GM12878 (cell line): ENCODE results near the gene PSG2. TPM values are rescaled to one million over a fixed set of nuclear protein-coding genes. Genes with fewer than 3 reads are reported as not detected.
"Not testable (repeated sequence)": the region's sequence is repeated elsewhere in the genome, so short reads cannot be mapped to it uniquely, and the experiment has no call there.

Source experiments
- ATAC-seq: fragments of 200-7000 bp; cut with Tn5 transposase; 3 replicates; pipeline ENCODE4 v1.9.1; 2020; ENCODE audit warnings: mild to moderate bottlenecking, moderate library complexity
- BruUV-seq: library from RNA; stranded (reverse); fragments of 400-500 nt; replicated peaks from 2 replicates; lab custom pipeline; 2021; lab: Mats Ljungman, UMichigan
- CTCF ChIA-PET: fragments of 300-600 bp; sonication (Branson Sonifier 250); formaldehyde crosslinking; extraction: SDS; loops from one replicate; lab custom pipeline; 2021; ENCODE audit warnings: inconsistent platforms; lab: Yijun Ruan, JAX
- POLR2A ChIA-PET: fragments of 350-600 bp; formaldehyde crosslinking; extraction: SDS; loops from one replicate; lab custom pipeline; 2021; ENCODE audit warnings: inconsistent platforms; lab: Charles Lee
- RAD21 ChIA-PET: fragments of 300-600 bp; sonication (Branson Sonifier 250); formaldehyde crosslinking; loops from one replicate; lab custom pipeline; 2023; ENCODE audit warnings: antibody characterized with exemption; ENCODE audit not compliant: unreplicated experiment; lab: Charles Lee
- SMC1A ChIA-PET: fragments of 300-600 bp; sonication (Branson Sonifier 250); formaldehyde crosslinking; loops from one replicate; lab custom pipeline; 2023; ENCODE audit not compliant: unreplicated experiment, uncharacterized antibody; lab: Charles Lee
- DNase-seq: peaks from one replicate; pipeline ENCODE4 v3.0.0-alpha.2; 2011; ENCODE audit warnings: low read depth, low spot score
- FAIRE-seq: peaks from 3 replicates; lab custom pipeline; 2011; peaks lifted over from hg19 to GRCh38; lab: Jason Lieb, UNC
- H2AFZ ChIP-seq: 2 replicates; pipeline ENCODE4 v1.6.0; 2011; ENCODE audit warnings: low read depth, low read length, control low read depth; ENCODE audit not compliant: control insufficient read depth
- H3K27ac ChIP-seq: 2 replicates; pipeline ENCODE4 v1.5.1; 2011; ENCODE audit warnings: control low read depth; ENCODE audit not compliant: control insufficient read depth, insufficient read depth
- H3K27me3 ChIP-seq, 2 experiments: replicated peaks in 1 of 2; 2 replicates each; pipeline versions ENCODE4 v1.6.0 to v1.6.1; 2011; ENCODE audit warnings: low read length in 1 of 2; ENCODE audit not compliant: control insufficient read depth in 2 of 2, insufficient read depth in 2 of 2
- H3K36me3 ChIP-seq, 2 experiments: 2 replicates each; pipeline ENCODE4 v1.5.1; 2011; ENCODE audit warnings: low read length in 1 of 2; ENCODE audit not compliant: control insufficient read depth in 2 of 2, insufficient read depth in 2 of 2
- H3K4me1 ChIP-seq: 2 replicates; pipeline ENCODE4 v1.6.1; 2011; ENCODE audit warnings: mild to moderate bottlenecking, low read length, moderate library complexity, mixed read lengths; ENCODE audit not compliant: control insufficient read depth, insufficient read depth
- H3K4me2 ChIP-seq: 2 replicates; pipeline ENCODE4 v1.6.0; 2011; ENCODE audit warnings: control low read depth; ENCODE audit not compliant: control insufficient read depth, insufficient read depth
- H3K4me3 ChIP-seq: fragments of 200-600 bp; sonication (generic); 2 replicates; pipeline ENCODE4 v1.5.1; 2016
- H3K79me2 ChIP-seq: 2 replicates; pipeline ENCODE4 v1.6.0; 2011; ENCODE audit warnings: low read length; ENCODE audit not compliant: control insufficient read depth, insufficient read depth
- H3K9ac ChIP-seq: 2 replicates; pipeline ENCODE4 v1.8.0; 2011; ENCODE audit warnings: low read length, control low read depth, mixed read lengths; ENCODE audit not compliant: control insufficient read depth, insufficient read depth
- H3K9me3 ChIP-seq: replicated peaks from 3 replicates; pipeline ENCODE4 v1.5.1; 2011; ENCODE audit warnings: mild to moderate bottlenecking, low read length; ENCODE audit not compliant: control insufficient read depth, insufficient read depth
- H4K20me1 ChIP-seq: 2 replicates; pipeline ENCODE4 v1.6.0; 2011; ENCODE audit not compliant: control insufficient read depth, insufficient read depth
- ATF2 ChIP-seq: IDR thresholded peaks from 2 replicates; pipeline ENCODE4 v1.6.1; 2012; ENCODE audit warnings: low read length, inconsistent platforms
- MAX ChIP-seq: IDR thresholded peaks from 2 replicates; pipeline ENCODE4 v1.6.1; 2012; ENCODE audit warnings: low read depth, low read length, improper control_type of control experiment
- MTA3 ChIP-seq: IDR thresholded peaks from 2 replicates; pipeline ENCODE4 v1.6.1; 2012; ENCODE audit warnings: low read length, inconsistent platforms, borderline replicate concordance
- NBN ChIP-seq: fragments of 450-650 bp; IDR thresholded peaks from 2 replicates; pipeline ENCODE4 v1.6.1; 2016
- ZBTB40 ChIP-seq: fragments of 450-650 bp; IDR thresholded peaks from 2 replicates; pipeline ENCODE4 v1.6.1; 2016; ENCODE audit warnings: mild to moderate bottlenecking, moderate library complexity, borderline replicate concordance
- in situ Hi-C: fragments of 300-500 bp; cut with MboI; formaldehyde crosslinking; loops from 9 replicates; pipeline ENCODE4 v1.14.3; 2018; ENCODE audit warnings: mixed read lengths
- intact Hi-C: fragments of 100-400 bp; cut with micrococcal nuclease; formaldehyde crosslinking; loops from one replicate; pipeline ENCODE4 v1.14.2; 2022; ENCODE audit not compliant: unreplicated experiment
- polyA plus RNA-seq, 11 experiments: library from polyadenylated mRNA; depleted of rRNA in 4 of 11; unstranded in 6 of 11; stranded (reverse) in 5 of 11; fragments of >200 nt; fragmentation: Nextera tagmentation in 4 of 11; fragmentation: Illumina TruSeq in 1 of 11; extraction: Ambion mirVana in 4 of 11; extraction: Trizol in 1 of 11; gene quantifications; 1 replicate in 1 of 11; 2 replicates in 10 of 11; pipeline versions ENCODE4 v1.2.1 to v1.2.3, GENCODE V29; 2011 to 2016; ENCODE audit warnings: inconsistent platforms in 2 of 11, missing spikeins in 2 of 11, low read depth in 1 of 11
- total RNA-seq, 4 experiments: library from RNA; depleted of rRNA in 3 of 4; stranded (reverse); fragments of >200 nt in 3 of 4; fragmentation: Illumina TruSeq in 1 of 4; extraction: Trizol in 1 of 4; gene quantifications; 2 replicates each; pipeline versions ENCODE4 v1.2.1 to v1.2.3, GENCODE V29; 2013 to 2021

The PSG2 gene
- total and polyA plus RNA-seq, 10 of the 15 experiments (the other 5 are each of a cell fraction or from before 2014, with no cell fraction given) = not detected

- TF ChIP-seq MAX (no peak), ATF2 (no peak), ZBTB40 (no peak), MTA3 (no peak), NBN (no peak)
Observed at GRCh38 chr19:43101950-43102349, 19.4 kb upstream of the PSG2 start (continued).

- in situ Hi-C loops, intact Hi-C loops, H3K79me2 ChIP-seq, H3K9me3 ChIP-seq, H3K4me2 ChIP-seq, H2AFZ ChIP-seq, FAIRE-seq, BruUV-seq, ATAC-seq, H3K27me3 ChIP-seq, CTCF ChIA-PET, POLR2A ChIA-PET, H3K4me3 ChIP-seq, RAD21 ChIA-PET, SMC1A ChIA-PET, H4K20me1 ChIP-seq, H3K9ac ChIP-seq, H3K27ac ChIP-seq, H3K36me3 ChIP-seq, H3K4me1 ChIP-seq, DNase-seq: not testable (repeated sequence)
Observed at GRCh38 chr19:43098416-43098815, 15.9 kb upstream of the PSG2 start.
